Loucy (cell line): ENCODE measurements around the gene ZNF586.

Experiments
- H2AFZ ChIP-seq: fragments of 200-600 bp; sonication (generic); 2 replicates; pipeline ENCODE4 v1.6.0; 2016; ENCODE audit warnings: antibody characterized with exemption, mild to moderate bottlenecking, low read length, moderate library complexity
- H3F3A ChIP-seq: fragments of 200-600 bp; 2 replicates; pipeline ENCODE4 v1.6.0; 2016; ENCODE audit warnings: antibody characterized with exemption, low read depth, mild to moderate bottlenecking
- H3K27me3 ChIP-seq: fragments of 200-600 bp; sonication (generic); 2 replicates; pipeline ENCODE4 v1.6.1; 2014; ENCODE audit warnings: low read length, mild to moderate bottlenecking; ENCODE audit not compliant: insufficient read depth, poor library complexity, severe bottlenecking
- H3K36me3 ChIP-seq: fragments of 200-600 bp; sonication (generic); 2 replicates; pipeline ENCODE4 v1.6.1; 2016; ENCODE audit warnings: low read length; ENCODE audit not compliant: insufficient read depth
- H3K4me1 ChIP-seq: fragments of 200-600 bp; sonication (generic); 2 replicates; pipeline ENCODE4 v1.5.1; 2014; ENCODE audit warnings: low read length, mild to moderate bottlenecking; ENCODE audit not compliant: insufficient read depth, poor library complexity, severe bottlenecking
- H3K4me2 ChIP-seq: fragments of 200-600 bp; sonication (generic); 2 replicates; pipeline ENCODE4 v1.6.0; 2014; ENCODE audit warnings: antibody characterized with exemption, low read length, low read depth, mild to moderate bottlenecking; ENCODE audit not compliant: poor library complexity, severe bottlenecking
- H3K4me3 ChIP-seq: fragments of 200-600 bp; sonication (generic); 2 replicates; pipeline ENCODE4 v1.5.1; 2014; ENCODE audit warnings: low read length, mild to moderate bottlenecking, mixed read lengths; ENCODE audit not compliant: poor library complexity, severe bottlenecking
- H3K79me2 ChIP-seq: fragments of 200-600 bp; sonication (generic); 2 replicates; pipeline ENCODE4 v1.6.1; 2014; ENCODE audit warnings: low read length; ENCODE audit not compliant: insufficient read depth
- H3K9ac ChIP-seq: fragments of 200-600 bp; sonication (generic); 2 replicates; pipeline ENCODE4 v1.6.0; 2014; ENCODE audit warnings: mild to moderate bottlenecking, low read depth, low read length, moderate library complexity; ENCODE audit not compliant: poor library complexity, severe bottlenecking
- H3K9me2 ChIP-seq: fragments of 200-600 bp; sonication (generic); replicated peaks from 2 replicates; pipeline ENCODE4 v1.6.1; 2016; ENCODE audit warnings: low read depth, low read length, mixed read lengths
- H3K9me3 ChIP-seq: fragments of 200-600 bp; sonication (generic); 2 replicates; pipeline ENCODE4 v1.6.1; 2014; ENCODE audit warnings: mild to moderate bottlenecking, antibody characterized with exemption, low read length, low read depth; ENCODE audit not compliant: insufficient read depth
- H4K20me1 ChIP-seq: fragments of 200-600 bp; sonication (generic); 2 replicates; pipeline ENCODE4 v1.6.0; 2014; ENCODE audit warnings: antibody characterized with exemption, low read length, mild to moderate bottlenecking; ENCODE audit not compliant: insufficient read depth, poor library complexity, severe bottlenecking
- CTCF ChIP-seq: fragments of 200-600 bp; sonication (generic); conservative IDR thresholded peaks from 2 replicates; pipeline ENCODE4 v1.5.1; 2014; ENCODE audit warnings: mild to moderate bottlenecking, antibody characterized with exemption, low read length
- EZH2phosphoT487 ChIP-seq: fragments of 200-600 bp; IDR thresholded peaks from 2 replicates; pipeline ENCODE4 v1.6.1; 2018; ENCODE audit warnings: antibody characterized with exemption, mild to moderate bottlenecking, moderate library complexity, borderline replicate concordance

Gene ZNF586

GRCh38 chr19:57771417-57771816 lies 1.9 kb downstream of the ZNF586 start:
- Histone ChIP-seq H3K9me2 (no peaks in the 10 kb centered on the region), H3K27me3 (no peaks in the 10 kb centered on the region), H2AFZ (no peak overlapping the region), H3K9me3 (no peaks in the 10 kb centered on the region), H3K9ac (no peak overlapping the region), H4K20me1 (peaks cover 3% of the 10 kb centered on the region), H3K4me2 (peak overlapping the region; percentile 82), H3K36me3 (peaks cover 7% of the 10 kb centered on the region; the same call in 1 of the 2 replicates), H3F3A (no peaks in the 10 kb centered on the region), H3K79me2 (peaks cover 64% of the 10 kb centered on the region), H3K4me1 (peaks cover 31% of the 10 kb centered on the region), H3K4me3 (peak overlapping the region; percentile 88)
- TF ChIP-seq CTCF (no peak), EZH2phosphoT487 (no peak)

- Histone ChIP-seq H3K4me1 (peaks cover 31% of the 10 kb centered on the region), H4K20me1 (peaks cover 3% of the 10 kb centered on the region), H2AFZ (no peak overlapping the region), H3K36me3 (peaks cover 24% of the 10 kb centered on the region), H3K9me3 (peaks cover 3% of the 10 kb centered on the region; the same call in 1 of the 2 replicates), H3K4me3 (peak overlapping the region; percentile 5), H3K4me2 (peak overlapping the region; percentile 82), H3K9ac (no peak overlapping the region), H3F3A (no peaks in the 10 kb centered on the region), H3K79me2 (peaks cover 69% of the 10 kb centered on the region), H3K9me2 (no peaks in the 10 kb centered on the region), H3K27me3 (no peaks in the 10 kb centered on the region)
- TF ChIP-seq CTCF (no peak), EZH2phosphoT487 (no peak)
Observed at GRCh38 chr19:57773488-57773887, 4.0 kb downstream of the ZNF586 start.

- Histone ChIP-seq H3K9me2 (no peaks in the 10 kb centered on the region), H3K4me1 (peaks cover 18% of the 10 kb centered on the region), H3K79me2 (peaks cover 61% of the 10 kb centered on the region), H3F3A (no peaks in the 10 kb centered on the region), H3K4me3 (no peak overlapping the region), H3K36me3 (peaks cover 53% of the 10 kb centered on the region), H4K20me1 (peaks cover 3% of the 10 kb centered on the region), H3K9ac (no peak overlapping the region), H3K4me2 (no peak overlapping the region), H3K9me3 (peaks cover 26% of the 10 kb centered on the region; the same call in 1 of the 2 replicates), H3K27me3 (no peaks in the 10 kb centered on the region), H2AFZ (no peak overlapping the region)
- TF ChIP-seq EZH2phosphoT487 (no peak), CTCF (no peak)
Observed at GRCh38 chr19:57776764-57777296, 7.4 kb downstream of the ZNF586 start.
